Lower leg skin (tissue), 4 donors: ENCODE data around the gene TAPT1. TPM values are rescaled to one million over a fixed set of nuclear protein-coding genes. Genes with fewer than 3 reads are reported as not detected.

ENCODE experiments used
- DNase-seq, 2 donors: peaks; one replicate each; pipeline ENCODE4 v3.0.0-alpha.2; 2019; ENCODE audit warnings: low spot score in 2 of 2
- H3K4me3 ChIP-seq: fragments of 200-600 bp; sonication (generic); 2 replicates; pipeline ENCODE4 v1.5.1; 2017; ENCODE audit warnings: mild to moderate bottlenecking, low read depth; ENCODE audit not compliant: poor library complexity, severe bottlenecking
- CTCF ChIP-seq, 3 donors: fragments of 450-650 bp; IDR thresholded peaks; one replicate each; pipeline ENCODE4 v1.5.1; 2016; ENCODE audit warnings: antibody characterized with exemption in 3 of 3, mild to moderate bottlenecking in 3 of 3, moderate library complexity in 2 of 3
- POLR2A ChIP-seq, 2 donors: fragments of 450-650 bp; IDR thresholded peaks; one replicate each; pipeline ENCODE4 v1.6.1; 2016 to 2017; ENCODE audit warnings: antibody characterized with exemption in 2 of 2, mild to moderate bottlenecking in 1 of 2, moderate library complexity in 1 of 2
- WGBS, 2 donors: methylation state at CpG; one replicate each; pipeline ENCODE4 v1.1.5; 2018; 5-methylcytosine and 5-hydroxymethylcytosine counted together
- intact Hi-C: fragments of 100-400 bp; cut with DNase I; formaldehyde crosslinking; loops from one replicate; pipeline ENCODE4 v1.15.0; 2023; ENCODE audit warnings: low total_unique reads
- total RNA-seq, 4 donors: library from RNA; depleted of rRNA; stranded (reverse); fragments of >200 nt; gene quantifications; one replicate each; pipeline ENCODE4 v1.1.0, GENCODE V29; 2016

TAPT1 gene
- total RNA-seq, 4 donors from 2014 or later, result 10.5 to 31.0 (median 18.7) TPM

GRCh38 chr4:16268290-16268689, 42.0 kb upstream of the TAPT1 start:
- intact Hi-C loops, result no loop called here
- WGBS, 2 donors, result 94 to 95% methylated on average over 3 of the region's 3 CpGs
- no peak overlapping the region for H3K4me3 ChIP-seq
- no peak for TF ChIP-seq CTCF (IDR thresholded peaks at IDR 0.05)
- TF ChIP-seq POLR2A (IDR thresholded peaks at IDR 0.05), result no peak
- DNase-seq, result no peak

GRCh38 chr4:16267639-16268038, 41.4 kb upstream of the TAPT1 start:
- no peak overlapping the region for H3K4me3 ChIP-seq
- TF ChIP-seq CTCF (IDR thresholded peaks at IDR 0.05), result no peak
- TF ChIP-seq POLR2A (IDR thresholded peaks at IDR 0.05), result no peak
- intact Hi-C loops, result no loop called here
- no peak for DNase-seq
- WGBS, 2 donors, result 83 to 87% methylated on average over 1 of the region's 1 CpG

- no peak overlapping the region for H3K4me3 ChIP-seq
- TF ChIP-seq POLR2A (IDR thresholded peaks at IDR 0.05), result no peak
- no peak for TF ChIP-seq CTCF (IDR thresholded peaks at IDR 0.05)
- intact Hi-C loops, result no loop called here
- WGBS, 2 donors, result 87 to 98% methylated on average over 3 of the region's 3 CpGs
- no peak for DNase-seq
Observed at GRCh38 chr4:16265820-16266219, 39.5 kb upstream of the TAPT1 start.

- intact Hi-C loops, result loop anchor here (5.0 kb wide), 1 partner anchor 232 kb away; no protein-coding TSS in a partner anchor
- H3K4me3 ChIP-seq, result no peak overlapping the region
- 16 to 23% methylated on average over 3 of the region's 3 CpGs for WGBS, 2 donors
- TF ChIP-seq CTCF (IDR thresholded peaks at IDR 0.05) (no peak), POLR2A (IDR thresholded peaks at IDR 0.05) (no peak)
- DNase-seq, result no peak
Observed at GRCh38 chr4:16264798-16265197, 38.5 kb upstream of the TAPT1 start.

GRCh38 chr4:16263056-16263455, 36.8 kb upstream of the TAPT1 start:
- no peak for TF ChIP-seq POLR2A (IDR thresholded peaks at IDR 0.05)
- no peak for TF ChIP-seq CTCF (IDR thresholded peaks at IDR 0.05)
- no peak for DNase-seq
- WGBS, 2 donors, result 90 to 95% methylated on average over 2 of the region's 2 CpGs
- intact Hi-C loops, result loop anchor here (5.0 kb wide), 1 partner anchor 231 kb away; no protein-coding TSS in a partner anchor
- no peak overlapping the region for H3K4me3 ChIP-seq

- no peak overlapping the region for H3K4me3 ChIP-seq
- TF ChIP-seq POLR2A (IDR thresholded peaks at IDR 0.05), result no peak
- TF ChIP-seq CTCF (IDR thresholded peaks at IDR 0.05), result no peak
- intact Hi-C loops, result loop anchor here (5.0 kb wide), 1 partner anchor 230 kb away; no protein-coding TSS in a partner anchor
- no peak for DNase-seq
- 84 to 89% methylated on average over 4 of the region's 4 CpGs for WGBS, 2 donors
Observed at GRCh38 chr4:16262188-16262587, 35.9 kb upstream of the TAPT1 start.
